A673 (cell line): ENCODE results near the gene ERP27.

Experiments
- EZH2 ChIP-seq: fragments of 200-600 bp; sonication (generic); IDR thresholded peaks from 2 replicates; pipeline ENCODE4 v1.6.1; 2017; ENCODE audit warnings: borderline replicate concordance, low read depth, mild to moderate bottlenecking, mixed read lengths, antibody characterized with exemption, low read length; ENCODE audit not compliant: poor library complexity, severe bottlenecking
- TF ChIP-seq, protein P1 (sequence below): fragments of 300-800, 200-600 bp; sonication (generic); conservative IDR thresholded peaks from 2 replicates; pipeline ENCODE4 v1.5.1; 2017; ENCODE audit warnings: low read depth, mild to moderate bottlenecking, antibody characterized with exemption, low read length, moderate library complexity, mixed read lengths

DNA sequence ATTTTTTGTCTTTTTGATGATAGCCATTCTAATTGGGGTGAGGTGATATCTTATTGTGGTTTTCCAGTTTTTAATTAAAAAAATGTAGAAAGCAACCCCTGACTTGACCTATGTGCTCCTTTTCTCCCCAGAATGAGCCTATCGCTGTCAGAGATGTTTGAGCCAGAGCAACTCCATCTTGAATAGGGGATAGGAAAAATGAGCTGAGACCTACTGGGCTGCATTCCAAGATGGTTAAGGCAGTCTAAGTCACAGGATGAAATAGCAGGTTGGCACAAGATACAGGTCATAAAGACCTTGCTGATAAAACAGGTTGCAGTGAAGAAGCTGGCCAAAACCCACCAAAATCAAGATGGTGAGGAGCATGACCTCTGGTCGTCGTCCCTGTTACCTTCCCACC is 13.8 kb downstream of the ERP27 start:
- TF ChIP-seq, protein P1, sequence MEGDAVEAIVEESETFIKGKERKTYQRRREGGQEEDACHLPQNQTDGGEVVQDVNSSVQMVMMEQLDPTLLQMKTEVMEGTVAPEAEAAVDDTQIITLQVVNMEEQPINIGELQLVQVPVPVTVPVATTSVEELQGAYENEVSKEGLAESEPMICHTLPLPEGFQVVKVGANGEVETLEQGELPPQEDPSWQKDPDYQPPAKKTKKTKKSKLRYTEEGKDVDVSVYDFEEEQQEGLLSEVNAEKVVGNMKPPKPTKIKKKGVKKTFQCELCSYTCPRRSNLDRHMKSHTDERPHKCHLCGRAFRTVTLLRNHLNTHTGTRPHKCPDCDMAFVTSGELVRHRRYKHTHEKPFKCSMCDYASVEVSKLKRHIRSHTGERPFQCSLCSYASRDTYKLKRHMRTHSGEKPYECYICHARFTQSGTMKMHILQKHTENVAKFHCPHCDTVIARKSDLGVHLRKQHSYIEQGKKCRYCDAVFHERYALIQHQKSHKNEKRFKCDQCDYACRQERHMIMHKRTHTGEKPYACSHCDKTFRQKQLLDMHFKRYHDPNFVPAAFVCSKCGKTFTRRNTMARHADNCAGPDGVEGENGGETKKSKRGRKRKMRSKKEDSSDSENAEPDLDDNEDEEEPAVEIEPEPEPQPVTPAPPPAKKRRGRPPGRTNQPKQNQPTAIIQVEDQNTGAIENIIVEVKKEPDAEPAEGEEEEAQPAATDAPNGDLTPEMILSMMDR = no peak
- no peak for TF ChIP-seq EZH2
